Body of pancreas (tissue), 4 donors: Measurements from ENCODE around the gene VTI1A. TPM values are rescaled to one million over a fixed set of nuclear protein-coding genes. Genes with fewer than 3 reads are reported as not detected.
A peak's percentile ranks its signal among the peaks of the same experiment; 100 is the strongest.

Source experiments
- ATAC-seq: fragments of 150-250 bp; one replicate; pipeline ENCODE4 v1.9.1; 2016
- DNase-seq, 4 donors: peaks; one replicate each; pipeline ENCODE4 v3.0.0-alpha.2; 2019
- H3K27ac ChIP-seq, 4 donors: fragments of 200-600 bp; sonication (generic); 1 replicate in 3 of 4; 2 replicates in 1 of 4; pipeline versions ENCODE4 v1.5.1 to v1.6.1; 2016 to 2019; ENCODE audit warnings: mild to moderate bottlenecking in 1 of 4, mixed read lengths in 1 of 4, moderate library complexity in 1 of 4
- H3K27me3 ChIP-seq, 2 donors: fragments of 200-600 bp; sonication (generic); one replicate each; pipeline ENCODE4 v1.6.0; 2016; ENCODE audit warnings: mild to moderate bottlenecking in 1 of 2
- H3K36me3 ChIP-seq, 2 donors: fragments of 200-600 bp; sonication (generic); replicated peaks in 1 of 2; 2 replicates each; pipeline ENCODE4 v1.5.1; 2016; ENCODE audit warnings: low read depth in 2 of 2; ENCODE audit not compliant: insufficient read depth in 1 of 2
- H3K4me1 ChIP-seq: fragments of 200-600 bp; sonication (generic); one replicate; pipeline ENCODE4 v1.6.0; 2016
- H3K4me3 ChIP-seq, 2 donors: fragments of 200-600 bp; sonication (generic); 1 replicate in 1 of 2; 2 replicates in 1 of 2; pipeline ENCODE4 v1.5.1; 2016 to 2019
- H3K9me3 ChIP-seq, 3 donors: fragments of 200-600 bp; sonication (generic); 1 replicate in 2 of 3; 2 replicates in 1 of 3; pipeline ENCODE4 v1.5.1; 2016
- CTCF ChIP-seq, 7 experiments: fragments of 450-650 bp in 4 of 7; fragments of 200-600 bp in 3 of 7; sonication (generic) in 3 of 7; IDR thresholded peaks; one replicate each; pipeline ENCODE4 v1.5.1; 2016 to 2019; ENCODE audit warnings: antibody characterized with exemption in 7 of 7
- POLR2A ChIP-seq, 3 donors: fragments of 450-650 bp; IDR thresholded peaks; one replicate each; pipeline ENCODE4 v1.6.1; 2016; ENCODE audit warnings: antibody characterized with exemption in 3 of 3, mild to moderate bottlenecking in 2 of 3
- WGBS, 2 donors: methylation state at CpG; one replicate each; pipeline ENCODE4 v1.1.5; 2017; 5-methylcytosine and 5-hydroxymethylcytosine counted together
- intact Hi-C: fragments of 100-400 bp; cut with DNase I; formaldehyde crosslinking; loops from one replicate; pipeline ENCODE4 v1.15.1; 2023
- total RNA-seq, 2 donors: library from RNA; depleted of rRNA; stranded (reverse); fragments of >200 nt; gene quantifications; one replicate each; pipeline ENCODE4 v1.1.0, GENCODE V29; 2016

VTI1A gene
- total RNA-seq, 2 donors from 2014 or later = 28.3 to 84.4 TPM

- WGBS, 2 donors = 83 to 85% methylated on average over 9 of the region's 9 CpGs
- TF ChIP-seq POLR2A (IDR thresholded peaks at IDR 0.05) (no peak), CTCF (IDR thresholded peaks at IDR 0.05) (no peak)
- no peak for DNase-seq
Observed at GRCh38 chr10:112797855-112798254, 350.8 kb downstream of the VTI1A start.

GRCh38 chr10:112799038-112799437 lies 352.0 kb downstream of the VTI1A start:
- no peak for ATAC-seq

More at GRCh38 chr10:112797855-112798254, 350.8 kb downstream of the VTI1A start:
- no peak overlapping the region for H3K4me3 ChIP-seq
- H3K9me3 ChIP-seq = no peaks in the 10 kb centered on the region
- H3K4me1 ChIP-seq = peaks cover 8% of the 10 kb centered on the region
- no peak for ATAC-seq
- no peaks in the 10 kb centered on the region for H3K36me3 ChIP-seq
- intact Hi-C loops = no loop called here
- H3K27ac ChIP-seq = no peak overlapping the region
- no peaks in the 10 kb centered on the region for H3K27me3 ChIP-seq

GRCh38 chr10:112799726-112800510 lies 352.9 kb downstream of the VTI1A start:
- TF ChIP-seq POLR2A (IDR thresholded peaks at IDR 0.05) (no peak), CTCF (IDR thresholded peaks at IDR 0.05) (no peak)
- H3K9me3 ChIP-seq = no peaks in the 10 kb centered on the region
- ATAC-seq (no peak), DNase-seq (peak in 1 of 4 donors; percentile 21)
- peaks cover 25% of the 10 kb centered on the region for H3K4me1 ChIP-seq
- 64 to 75% methylated on average over 8 of the region's 8 CpGs for WGBS, 2 donors
- no peaks in the 10 kb centered on the region for H3K36me3 ChIP-seq
- intact Hi-C loops = no loop called here
- no peak overlapping the region for H3K4me3 ChIP-seq
- no peaks in the 10 kb centered on the region for H3K27me3 ChIP-seq
- no peak overlapping the region for H3K27ac ChIP-seq

More at GRCh38 chr10:112799038-112799437, 352.0 kb downstream of the VTI1A start:
- Histone ChIP-seq H3K36me3 (no peaks in the 10 kb centered on the region), H3K27ac (no peak overlapping the region), H3K9me3 (no peaks in the 10 kb centered on the region), H3K4me1 (peaks cover 16% of the 10 kb centered on the region), H3K27me3 (no peaks in the 10 kb centered on the region), H3K4me3 (no peak overlapping the region)
- TF ChIP-seq POLR2A (IDR thresholded peaks at IDR 0.05) = no peak
- TF ChIP-seq CTCF (IDR thresholded peaks at IDR 0.05) = no peak
- DNase-seq = no peak
- 93 to 94% methylated on average over 5 of the region's 5 CpGs for WGBS, 2 donors
- intact Hi-C loops = no loop called here

GRCh38 chr10:112801004-112801403 lies 354.0 kb downstream of the VTI1A start:
- Histone ChIP-seq H3K9me3 (no peaks in the 10 kb centered on the region), H3K4me3 (no peak overlapping the region), H3K36me3 (no peaks in the 10 kb centered on the region), H3K4me1 (peaks cover 33% of the 10 kb centered on the region), H3K27ac (no peak overlapping the region), H3K27me3 (no peaks in the 10 kb centered on the region)
- DNase-seq = no peak
- intact Hi-C loops = no loop called here
- ATAC-seq = no peak
- TF ChIP-seq POLR2A (IDR thresholded peaks at IDR 0.05) (no peak), CTCF (IDR thresholded peaks at IDR 0.05) (no peak)
- 76 to 86% methylated on average over 3 of the region's 3 CpGs for WGBS, 2 donors

- 64 to 83% methylated on average over 4 of the region's 4 CpGs for WGBS, 2 donors
- intact Hi-C loops = no loop called here
- peaks cover 34% of the 10 kb centered on the region for H3K4me1 ChIP-seq
- no peaks in the 10 kb centered on the region for H3K27me3 ChIP-seq
- no peak for ATAC-seq
- no peak overlapping the region for H3K27ac ChIP-seq
- H3K36me3 ChIP-seq = no peaks in the 10 kb centered on the region
- H3K4me3 ChIP-seq = no peak overlapping the region
- H3K9me3 ChIP-seq = no peaks in the 10 kb centered on the region
- TF ChIP-seq CTCF (IDR thresholded peaks at IDR 0.05) = no peak
- no peak for TF ChIP-seq POLR2A (IDR thresholded peaks at IDR 0.05)
- DNase-seq = no peak
Observed at GRCh38 chr10:112801748-112802147, 354.7 kb downstream of the VTI1A start.
